GM18526 (cell line): ENCODE results near the gene ZNF407.

ENCODE experiments used
- POLR2A ChIP-seq: IDR thresholded peaks from 3 replicates; pipeline ENCODE4 v1.6.1; 2011; ENCODE audit not compliant: insufficient read length; ENCODE audit errors: extremely low read depth

Gene ZNF407

GRCh38 chr18:74632856-74633255, 35.2 kb downstream of the ZNF407 start:
- TF ChIP-seq POLR2A = no peak

GRCh38 chr18:74633652-74634352, 36.1 kb downstream of the ZNF407 start:
- no peak for TF ChIP-seq POLR2A

- TF ChIP-seq POLR2A = no peak
These were observed 37.7 kb downstream of the ZNF407 start for GRCh38 chr18:74635224-74635975.

GRCh38 chr18:74637070-74637469, 39.4 kb downstream of the ZNF407 start:
- no peak for TF ChIP-seq POLR2A

- TF ChIP-seq POLR2A = no peak
These were observed 40.5 kb downstream of the ZNF407 start for GRCh38 chr18:74638210-74638609.

GRCh38 chr18:74644713-74645112, 47.0 kb downstream of the ZNF407 start:
- no peak for TF ChIP-seq POLR2A

GRCh38 chr18:74645679-74646078, 48.0 kb downstream of the ZNF407 start:
- TF ChIP-seq POLR2A = no peak

- no peak for TF ChIP-seq POLR2A
These were observed 53.9 kb downstream of the ZNF407 start for GRCh38 chr18:74651327-74652128.

- TF ChIP-seq POLR2A = no peak
These were observed 54.8 kb downstream of the ZNF407 start for GRCh38 chr18:74652392-74652988.

GRCh38 chr18:74654638-74655037, 57.0 kb downstream of the ZNF407 start:
- TF ChIP-seq POLR2A = no peak

- no peak for TF ChIP-seq POLR2A
These were observed 63.3 kb downstream of the ZNF407 start for GRCh38 chr18:74661008-74661407.

GRCh38 chr18:74661691-74662090, 64.0 kb downstream of the ZNF407 start:
- no peak for TF ChIP-seq POLR2A

GRCh38 chr18:74662622-74663021, 65.0 kb downstream of the ZNF407 start:
- no peak for TF ChIP-seq POLR2A

- TF ChIP-seq POLR2A = no peak
These were observed 67.7 kb downstream of the ZNF407 start for GRCh38 chr18:74665346-74665745.

GRCh38 chr18:74665905-74666304, 68.2 kb downstream of the ZNF407 start:
- TF ChIP-seq POLR2A = no peak
